ENCODE measurements around the gene PDGFA.

PDGFA gene

GRCh38 chr7:450741-451140 is 68.9 kb downstream of the PDGFA start:
- Histone ChIP-seq H3K9ac (ENCODE audit: insufficient read length) (no peak overlapping the region), H3K36me3 (ENCODE audit: insufficient read depth, low read length) (no peaks in the 10 kb centered on the region), H3K4me3 (no peak overlapping the region), H3K9me3 (ENCODE audit: low read depth, low read length) (no peaks in the 10 kb centered on the region), H3K27ac (no peak overlapping the region)
- TF ChIP-seq POLR2AphosphoS5 (IDR thresholded peaks at IDR 0.05; ENCODE audit: borderline replicate concordance, low read depth, low read length) = no peak
- TF ChIP-seq EZH2 (IDR thresholded peaks at IDR 0.05) = no peak
- no peak for TF ChIP-seq FOXP2 (optimal IDR thresholded peaks at IDR 0.05; ENCODE audit: control extremely low read depth, extremely low read length, insufficient read depth)
- DNase-seq (ENCODE audit: low read depth, low spot score) = no peak

GRCh38 chr7:450036-450435 is 69.6 kb downstream of the PDGFA start:
- Histone ChIP-seq H3K9ac (ENCODE audit: insufficient read length) (no peak overlapping the region), H3K36me3 (ENCODE audit: insufficient read depth, low read length) (no peaks in the 10 kb centered on the region), H3K27ac (no peak overlapping the region), H3K9me3 (ENCODE audit: low read depth, low read length) (no peaks in the 10 kb centered on the region), H3K4me3 (no peak overlapping the region)
- no peak for DNase-seq (ENCODE audit: low read depth, low spot score)
- TF ChIP-seq EZH2 (IDR thresholded peaks at IDR 0.05) (no peak), FOXP2 (optimal IDR thresholded peaks at IDR 0.05; ENCODE audit: control extremely low read depth, extremely low read length, insufficient read depth) (no peak), POLR2AphosphoS5 (IDR thresholded peaks at IDR 0.05; ENCODE audit: borderline replicate concordance, low read depth, low read length) (no peak)

- no peak for TF ChIP-seq EZH2 (IDR thresholded peaks at IDR 0.05)
- Histone ChIP-seq H3K36me3 (ENCODE audit: insufficient read depth, low read length) (no peaks in the 10 kb centered on the region), H3K9me3 (ENCODE audit: low read depth, low read length) (no peaks in the 10 kb centered on the region), H3K4me3 (no peak overlapping the region), H3K9ac (ENCODE audit: insufficient read length) (no peak overlapping the region), H3K27ac (no peak overlapping the region)
- no peak for DNase-seq (ENCODE audit: low read depth, low spot score)
Observed at GRCh38 chr7:449324-450019, 70.2 kb downstream of the PDGFA start.

DNA sequence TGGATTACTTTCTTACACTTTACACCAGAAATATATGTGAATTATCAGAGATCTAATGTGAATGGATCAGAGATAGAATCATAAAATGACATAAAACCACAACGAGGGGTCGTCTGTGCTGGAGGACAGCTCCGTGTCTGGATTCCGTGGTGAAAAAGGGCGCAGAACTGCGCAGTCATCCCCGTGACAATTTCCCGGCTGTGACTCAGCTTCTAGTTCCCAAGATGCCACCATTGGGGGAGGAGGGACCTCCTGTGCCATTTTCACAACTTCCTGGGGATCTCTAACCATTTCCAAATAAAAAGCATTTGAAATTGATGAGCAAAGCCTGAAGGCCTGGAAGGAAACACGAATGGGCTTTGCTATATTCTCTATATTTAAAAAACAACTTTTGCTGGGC is 72.1 kb downstream of the PDGFA start:
- Histone ChIP-seq H3K9ac (ENCODE audit: insufficient read length) (no peak overlapping the region), H3K36me3 (ENCODE audit: insufficient read depth, low read length) (no peaks in the 10 kb centered on the region), H3K9me3 (ENCODE audit: low read depth, low read length) (no peaks in the 10 kb centered on the region), H3K4me3 (no peak overlapping the region), H3K27ac (no peak overlapping the region)
- DNase-seq (ENCODE audit: low read depth, low spot score) = no peak
- no peak for TF ChIP-seq FOXP2 (optimal IDR thresholded peaks at IDR 0.05; ENCODE audit: control extremely low read depth, extremely low read length, insufficient read depth)
- no peak for TF ChIP-seq EZH2 (IDR thresholded peaks at IDR 0.05)
- no peak for TF ChIP-seq POLR2AphosphoS5 (IDR thresholded peaks at IDR 0.05; ENCODE audit: borderline replicate concordance, low read depth, low read length)

Data from SK-N-MC (cell line).